HCT116 (cell line): ENCODE data around the gene MED27.

Experiments
- CTCF ChIP-seq, 3 experiments: fragments of 200-600 bp in 1 of 3; sonication (generic) in 1 of 3; IDR thresholded peaks in 2 of 3; conservative IDR thresholded peaks in 1 of 3; 2 replicates each; pipeline ENCODE4 v1.5.1; 2012 to 2017; ENCODE audit warnings: low read depth in 2 of 3, low read length in 2 of 3, antibody characterized with exemption in 1 of 3, borderline replicate concordance in 1 of 3, control low read depth in 1 of 3, mild to moderate bottlenecking in 1 of 3, mixed read lengths in 1 of 3, mixed run types in 1 of 3, moderate library complexity in 1 of 3; ENCODE audit not compliant: insufficient read depth in 1 of 3
- JUND ChIP-seq: IDR thresholded peaks from 2 replicates; pipeline ENCODE4 v1.6.1; 2012
- RAD21 ChIP-seq: IDR thresholded peaks from 2 replicates; pipeline ENCODE4 v1.6.1; 2012; ENCODE audit warnings: low read depth, mild to moderate bottlenecking
- SIN3A ChIP-seq: IDR thresholded peaks from 2 replicates; pipeline ENCODE4 v1.6.1; 2012; ENCODE audit warnings: low read depth

GRCh38 chr9:132125361-132125760, 45.7 kb upstream of the MED27 start:
- TF ChIP-seq SIN3A (no peak), CTCF (IDR thresholded peaks at IDR 0.05 in 2 of 3, conservative IDR thresholded peaks at IDR 0.05 in 1 of 3; ENCODE audit: borderline replicate concordance in 1 of 3, insufficient read depth in 1 of 3, low read depth in 2 of 3, low read length in 2 of 3) (no peak), JUND (no peak), RAD21 (no peak)
